OCI-M1 (cell line): ENCODE data around the gene SLFN12L.
A peak's percentile ranks its signal among the peaks of the same experiment; 100 is the strongest.
"Not testable (repeated sequence)": the region's sequence is repeated elsewhere in the genome, so short reads cannot be mapped to it uniquely, and the experiment has no call there.

Experiments
- DNase-seq: peaks from one replicate; lab custom pipeline; 2025; lab: John Stamatoyannopoulos, UW

SLFN12L gene

GRCh38 chr17:35542990-35543389, 5.5 kb upstream of the SLFN12L start:
- DNase-seq, result no peak

GRCh38 chr17:35541434-35541833, 4.0 kb upstream of the SLFN12L start:
- DNase-seq, result no peak

DNA sequence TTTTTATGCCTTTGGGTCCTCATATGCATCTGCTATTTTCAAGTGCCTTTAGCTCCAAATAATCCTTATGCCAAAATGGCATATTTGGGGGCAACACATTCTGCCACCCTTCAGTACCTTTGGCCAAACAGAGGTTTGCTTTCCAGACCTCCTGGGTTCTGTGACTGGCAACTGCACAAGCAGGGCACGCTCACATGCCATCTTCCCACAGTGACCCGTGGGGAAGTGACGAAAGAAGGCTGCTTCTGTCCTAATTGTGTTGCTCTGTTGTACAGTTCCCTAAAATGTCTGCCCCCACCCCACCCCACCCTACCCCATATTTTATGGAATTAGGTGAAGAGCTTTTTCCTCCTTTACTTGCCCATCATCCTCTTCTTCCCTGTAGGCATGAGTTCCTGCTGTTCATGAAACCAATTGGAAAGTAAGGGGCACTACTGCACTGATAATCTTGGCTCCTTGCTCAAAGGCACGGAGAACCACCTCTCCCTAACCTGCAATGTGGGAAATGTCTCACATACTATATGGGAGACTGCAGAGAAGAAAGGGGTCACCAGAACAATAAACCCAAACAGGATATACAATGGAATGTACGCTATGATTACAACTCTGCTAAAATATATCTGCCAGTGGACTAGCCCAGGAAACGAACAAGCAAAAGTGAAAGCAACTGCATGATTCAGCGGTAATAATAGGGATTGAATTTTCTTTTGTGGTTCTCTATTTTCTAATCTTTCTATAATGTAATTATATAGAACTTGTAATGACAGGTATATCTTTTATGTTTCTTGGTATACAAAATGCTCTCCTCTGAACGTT, 3.3 kb upstream of the SLFN12L start:
- DNase-seq, result peak; percentile 87

GRCh38 chr17:35539659-35540026, 2.2 kb upstream of the SLFN12L start:
- no peak for DNase-seq

DNA sequence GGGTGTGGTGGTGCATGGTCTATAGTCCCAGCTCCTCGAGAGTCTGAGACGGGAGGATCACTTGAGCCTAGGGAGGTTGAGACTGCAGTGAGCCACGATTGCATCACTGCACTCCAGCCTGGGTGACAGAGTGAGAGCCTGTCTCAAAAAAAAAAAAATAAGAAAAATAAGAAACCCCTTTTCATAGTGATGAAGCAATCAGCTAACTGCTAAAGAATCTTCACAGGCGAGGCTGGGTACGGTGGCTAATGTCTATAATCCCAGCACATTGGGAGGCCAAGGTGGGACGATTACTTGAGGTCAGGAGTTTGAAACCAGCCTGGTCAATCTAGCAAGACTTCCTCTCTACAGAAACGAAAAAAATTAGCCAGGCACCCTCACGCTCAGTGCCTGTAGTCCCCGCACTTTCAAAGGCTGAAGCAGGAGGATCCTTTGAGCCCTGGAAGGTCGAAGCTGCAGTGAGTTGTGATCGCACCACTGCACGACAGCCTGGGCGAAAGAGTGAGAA, 760 bp downstream of the SLFN12L start:
- DNase-seq, result peak; percentile 45

- not testable (repeated sequence) for DNase-seq
Observed at GRCh38 chr17:35535406-35535805, 2.1 kb downstream of the SLFN12L start.

GRCh38 chr17:35534576-35535093, 2.8 kb downstream of the SLFN12L start:
- DNase-seq, result no peak

DNA sequence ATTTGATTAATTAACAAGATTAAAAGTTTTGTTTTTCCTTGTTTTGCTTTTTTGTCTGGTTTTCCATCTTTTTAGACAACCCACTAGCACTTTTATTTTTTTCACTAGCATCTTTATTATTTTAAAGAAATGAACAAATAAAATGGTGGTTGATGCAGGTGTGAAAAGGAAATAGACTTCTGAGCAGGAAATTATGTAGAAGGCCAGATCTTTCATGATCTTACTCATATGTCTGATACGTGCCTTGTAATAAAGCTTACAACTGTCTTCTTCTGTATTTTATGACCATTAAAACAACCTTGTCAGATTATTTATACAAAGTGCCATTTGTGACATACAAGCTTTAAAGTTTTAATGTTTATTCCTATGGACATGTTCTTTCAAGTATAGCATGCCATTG, 6.3 kb downstream of the SLFN12L start:
- no peak for DNase-seq

- no peak for DNase-seq
Observed at GRCh38 chr17:35529866-35530265, 7.6 kb downstream of the SLFN12L start.

DNA sequence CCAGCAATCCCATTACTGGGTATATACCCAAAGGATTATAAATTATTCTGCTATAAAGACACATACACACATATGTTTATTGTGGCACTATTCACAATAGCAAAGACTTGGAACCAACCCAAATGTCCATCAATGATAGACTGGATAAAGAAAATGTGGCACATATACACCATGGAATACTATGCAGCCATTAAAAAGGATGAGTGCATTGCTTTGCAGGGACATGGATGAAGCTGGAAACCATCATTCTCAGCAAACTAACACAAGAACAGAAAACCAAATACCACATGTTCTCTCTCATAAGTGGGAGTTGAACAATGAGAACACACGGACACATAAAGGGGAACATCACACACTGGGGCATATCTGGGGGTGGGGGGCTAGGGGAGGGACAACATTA, 8.2 kb downstream of the SLFN12L start:
- not testable (repeated sequence) for DNase-seq

GRCh38 chr17:35523296-35523695, 14.2 kb downstream of the SLFN12L start:
- DNase-seq, result no peak

GRCh38 chr17:35521654-35522256, 15.7 kb downstream of the SLFN12L start:
- not testable (repeated sequence) for DNase-seq

DNA sequence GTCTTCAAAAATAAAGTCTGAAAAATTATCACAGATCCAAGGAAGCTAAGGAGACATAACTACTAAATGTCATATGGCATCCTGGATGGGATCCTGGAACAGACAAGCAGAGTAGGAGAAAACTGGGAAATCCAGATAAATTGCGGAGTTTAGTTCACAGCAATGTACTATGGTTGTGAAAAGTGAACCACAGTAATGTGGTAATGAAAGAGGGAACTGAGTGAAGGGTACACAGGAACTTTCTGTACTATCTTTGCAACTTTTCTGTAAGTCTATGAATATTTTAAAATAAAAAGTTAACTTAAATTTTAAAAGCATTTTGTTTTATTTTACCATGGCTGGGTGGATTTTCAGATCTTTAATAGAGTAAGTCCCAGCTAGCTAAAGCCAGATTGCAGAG, 16.3 kb downstream of the SLFN12L start:
- DNase-seq, result no peak

- no peak for DNase-seq
Observed at GRCh38 chr17:35519906-35520442, 17.5 kb downstream of the SLFN12L start.

- no peak for DNase-seq
Observed at GRCh38 chr17:35519439-35519838, 18.0 kb downstream of the SLFN12L start.

GRCh38 chr17:35518431-35518830, 19.0 kb downstream of the SLFN12L start:
- not testable (repeated sequence) for DNase-seq

- DNase-seq, result no peak
Observed at GRCh38 chr17:35515027-35515426, 22.5 kb downstream of the SLFN12L start.

- peak; percentile 8 for DNase-seq
Observed at GRCh38 chr17:35514564-35514963, 22.9 kb downstream of the SLFN12L start.

- DNase-seq, result no peak
Observed at GRCh38 chr17:35510052-35510451, 27.4 kb downstream of the SLFN12L start.

DNA sequence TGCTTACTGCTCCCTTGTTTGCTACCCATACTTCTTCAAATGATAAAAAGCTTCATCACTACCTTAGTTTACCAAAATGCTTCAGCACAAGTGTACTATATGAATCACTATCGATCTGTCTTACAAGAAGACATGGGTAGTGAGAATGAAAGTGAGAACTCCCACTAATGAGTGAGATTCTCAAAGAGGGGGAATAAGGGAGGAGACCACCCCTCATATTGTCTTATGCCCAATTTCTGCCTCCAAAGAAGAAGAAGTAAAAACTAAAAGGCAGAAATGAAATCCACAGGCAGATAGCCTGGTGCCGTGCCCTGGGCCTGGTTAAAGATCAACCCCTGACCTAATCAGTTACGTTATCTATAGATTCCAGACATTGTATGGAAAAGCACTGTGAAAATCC, 29.8 kb downstream of the SLFN12L start:
- DNase-seq, result not testable (repeated sequence)

- DNase-seq, result no peak
Observed at GRCh38 chr17:35499548-35499947, 37.9 kb downstream of the SLFN12L start.

DNA sequence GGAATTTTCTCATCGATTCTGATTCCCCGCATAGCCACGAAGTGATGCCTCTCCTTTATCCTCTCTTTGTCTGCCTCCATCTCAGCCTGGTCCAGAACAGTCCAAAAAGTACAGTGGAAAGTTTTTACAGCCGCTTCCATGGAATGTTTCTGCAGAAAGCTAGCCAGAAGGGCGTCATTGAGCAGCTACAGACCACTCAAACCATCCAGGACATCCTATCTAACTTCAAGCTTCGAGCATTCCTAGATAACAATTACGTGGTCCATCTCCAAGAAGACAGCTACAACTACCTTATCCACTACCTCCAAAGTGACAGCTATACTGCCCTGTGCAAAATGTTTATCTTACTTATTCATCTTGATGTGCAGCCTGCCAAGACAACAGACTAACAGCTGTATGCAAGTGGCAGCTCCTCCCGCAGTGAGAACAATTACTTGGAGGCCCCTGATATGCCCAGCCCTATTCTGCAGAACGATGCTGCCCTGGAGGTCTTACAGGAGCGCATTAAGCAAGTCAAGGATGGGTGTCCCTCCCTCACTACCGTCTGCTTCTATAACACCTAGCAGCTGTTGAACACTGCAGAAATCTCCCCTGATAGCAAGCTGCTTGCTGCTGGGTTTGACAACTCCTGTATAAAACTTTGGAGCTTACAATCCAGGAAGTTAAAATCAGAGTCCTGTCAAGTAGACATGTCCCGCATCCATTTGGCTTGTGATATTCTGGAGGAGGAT, 38.9 kb downstream of the SLFN12L start:
- no peak for DNase-seq
